HG02759 (cell line): ENCODE data around the gene DQX1.
"Not testable (repeated sequence)": the region's sequence is repeated elsewhere in the genome, so short reads cannot be mapped to it uniquely, and the experiment has no call there.

Experiments used
- ATAC-seq: cut with Tn5 transposase; IDR thresholded peaks from one replicate; pipeline ENCODE4 v1.9.1; 2021; ENCODE audit warnings: mild to moderate bottlenecking, moderate library complexity; ENCODE audit not compliant: unreplicated experiment

DQX1 gene

GRCh38 chr2:74497777-74498499, 28.1 kb downstream of the DQX1 start:
- ATAC-seq = no peak

- ATAC-seq = no peak
Measured at GRCh38 chr2:74496997-74497776, 28.8 kb downstream of the DQX1 start.

GRCh38 chr2:74495440-74495839, 30.6 kb downstream of the DQX1 start:
- ATAC-seq = no peak

- ATAC-seq = no peak
Measured at GRCh38 chr2:74493546-74493945, 32.5 kb downstream of the DQX1 start.

GRCh38 chr2:74491648-74492544, 34.1 kb downstream of the DQX1 start:
- ATAC-seq = no peak

- ATAC-seq = no peak
Measured at GRCh38 chr2:74489906-74490305, 36.1 kb downstream of the DQX1 start.

GRCh38 chr2:74488643-74489481, 37.2 kb downstream of the DQX1 start:
- ATAC-seq = no peak

- no peak for ATAC-seq
Measured at GRCh38 chr2:74486141-74486540, 39.9 kb downstream of the DQX1 start.

- ATAC-seq = not testable (repeated sequence)
Measured at GRCh38 chr2:74483675-74484164, 42.3 kb downstream of the DQX1 start.

GRCh38 chr2:74482801-74483674, 43.0 kb downstream of the DQX1 start, which contains the start of the genes CCDC142 and TTC31:
CCDC142 (minus strand) TSS chr2:74482998; CDS start chr2:74482837, 161 bp downstream.
TTC31 (plus strand) TSS chr2:74483081; CDS start chr2:74483096, 15 bp downstream.
- ATAC-seq = peak; percentile 90

GRCh38 chr2:74481961-74482800, 43.9 kb downstream of the DQX1 start:
- ATAC-seq = peak; percentile 49

GRCh38 chr2:74481431-74481830, 44.6 kb downstream of the DQX1 start:
- ATAC-seq = no peak

- ATAC-seq = no peak
Measured at GRCh38 chr2:74474899-74475298, 51.1 kb downstream of the DQX1 start.

GRCh38 chr2:74474481-74474880, 51.5 kb downstream of the DQX1 start:
- no peak for ATAC-seq

- ATAC-seq = no peak
Measured at GRCh38 chr2:74472945-74473258, 53.1 kb downstream of the DQX1 start.

GRCh38 chr2:74472086-74472944, 53.7 kb downstream of the DQX1 start, which contains the start of gene MRPL53:
MRPL53 (minus strand) TSS chr2:74472680; CDS start chr2:74472660, 20 bp downstream.
- peak; percentile 94 for ATAC-seq
